K562 (cell line): Measurements from ENCODE around the gene MBP. TPM values are rescaled to one million over a fixed set of nuclear protein-coding genes. Genes with fewer than 3 reads are reported as not detected.

ENCODE experiments used
- ATAC-seq: fragments of 200-7000 bp; cut with Tn5 transposase; 3 replicates; pipeline ENCODE4 v1.9.1; 2020; ENCODE audit warnings: moderate library complexity
- BruUV-seq: library from RNA; stranded (reverse); fragments of 400-500 nt; replicated peaks from 2 replicates; lab custom pipeline; 2021; lab: Mats Ljungman, UMichigan
- CTCF ChIA-PET: fragments of 300-600 bp; formaldehyde crosslinking; extraction: SDS; loops from one replicate; lab custom pipeline; 2021; ENCODE audit warnings: low intra/inter-chr PET ratio; lab: Yijun Ruan, JAX
- POLR2A ChIA-PET: fragments of 300-600, 350-650 bp; sonication (Branson Sonifier 250); formaldehyde crosslinking; extraction: SDS; loops from one replicate; lab custom pipeline; 2021; ENCODE audit warnings: antibody characterized with exemption, inconsistent platforms; lab: Yijun Ruan, JAX
- DNase-seq, 4 experiments: peaks; one replicate each; pipeline versions ENCODE4 v3.0.0 to v3.0.0-alpha.2; 2011 to 2018; ENCODE audit warnings: low spot score in 3 of 4, mixed read lengths in 3 of 4; ENCODE audit errors: extremely low read depth in 1 of 4
- FAIRE-seq: peaks from 2 replicates; lab custom pipeline; 2011; peaks lifted over from hg19 to GRCh38; lab: Jason Lieb, UNC
- H2AFZ ChIP-seq: 2 replicates; pipeline ENCODE4 v1.6.0; 2011; ENCODE audit warnings: low read depth, low read length, control low read depth, inconsistent platforms
- H3K27ac ChIP-seq: fragments of 200-600 bp; 3 replicates; pipeline ENCODE4 v1.8.0; 2011; ENCODE audit warnings: low read depth, mild to moderate bottlenecking, control low read depth, inconsistent platforms, low read length, moderate library complexity, mixed read lengths; ENCODE audit errors: extremely low read depth
- H3K27me3 ChIP-seq, 2 experiments: fragments of 300-600 bp in 1 of 2; 2 replicates in 1 of 2; 3 replicates in 1 of 2; pipeline versions ENCODE4 v1.6.0 to v1.8.0; 2011; ENCODE audit warnings: inconsistent platforms in 2 of 2, low read length in 2 of 2, mild to moderate bottlenecking in 1 of 2, mixed read lengths in 1 of 2, moderate library complexity in 1 of 2; ENCODE audit not compliant: control insufficient read depth in 2 of 2, insufficient read depth in 2 of 2
- H3K36me3 ChIP-seq: fragments of 300-600 bp; 3 replicates; pipeline ENCODE4 v1.8.0; 2011; ENCODE audit warnings: mild to moderate bottlenecking, low read length, inconsistent platforms; ENCODE audit not compliant: control insufficient read depth, insufficient read depth
- H3K4me1 ChIP-seq, 2 experiments: fragments of 200-600 bp in 1 of 2; replicated peaks in 1 of 2; 2 replicates in 1 of 2; 3 replicates in 1 of 2; pipeline versions ENCODE4 v1.5.1 to v1.8.0; 2011; ENCODE audit warnings: inconsistent platforms in 2 of 2, low read length in 2 of 2, mild to moderate bottlenecking in 1 of 2, mixed read lengths in 1 of 2, moderate library complexity in 1 of 2; ENCODE audit not compliant: control insufficient read depth in 2 of 2, insufficient read depth in 2 of 2
- H3K4me2 ChIP-seq: 2 replicates; pipeline ENCODE4 v1.6.1; 2011; ENCODE audit warnings: low read length, control low read depth, inconsistent platforms, mixed read lengths; ENCODE audit not compliant: insufficient read depth
- H3K4me3 ChIP-seq: fragments of 200-600 bp; sonication (generic), shearing (Covaris generic); 2 replicates; pipeline ENCODE4 v1.5.1; 2016; ENCODE audit warnings: control low read depth, inconsistent platforms
- H3K79me2 ChIP-seq: fragments of 200-600 bp; 3 replicates; pipeline ENCODE4 v1.8.0; 2011; ENCODE audit warnings: low read length, inconsistent platforms; ENCODE audit not compliant: control insufficient read depth, insufficient read depth
- H3K9ac ChIP-seq, 2 experiments: 2 replicates each; pipeline versions ENCODE4 v1.6.0 to v1.6.1; 2011; ENCODE audit warnings: low read depth in 2 of 2, low read length in 2 of 2, control low read depth in 1 of 2, inconsistent platforms in 1 of 2, mild to moderate bottlenecking in 1 of 2, mixed read lengths in 1 of 2; ENCODE audit not compliant: insufficient read depth in 1 of 2
- H3K9me1 ChIP-seq: one replicate; pipeline ENCODE4 v1.6.0; 2011; ENCODE audit warnings: inconsistent platforms, mild to moderate bottlenecking, low read length, moderate library complexity; ENCODE audit not compliant: control insufficient read depth, insufficient read depth
- H3K9me3 ChIP-seq: replicated peaks from 2 replicates; pipeline ENCODE4 v1.5.1; 2011; ENCODE audit warnings: low read depth, low read length, inconsistent platforms; ENCODE audit not compliant: control insufficient read depth, insufficient read depth
- H4K20me1 ChIP-seq: replicated peaks from 2 replicates; pipeline ENCODE4 v1.6.1; 2011; ENCODE audit warnings: low read length, inconsistent platforms, mixed read lengths; ENCODE audit not compliant: control insufficient read depth, insufficient read depth
- PML ChIP-seq: IDR thresholded peaks from 2 replicates; pipeline ENCODE4 v1.6.1; 2012; ENCODE audit warnings: low read length, inconsistent platforms
- ZBTB40 ChIP-seq, 2 experiments: fragments of 450-650 bp in 1 of 2; sonication (generic) in 1 of 2; formaldehyde crosslinking in 1 of 2; IDR thresholded peaks; 2 replicates each; pipeline versions ENCODE4 v1.7.1 to v1.9.0; 2016 to 2022; ENCODE audit warnings: inconsistent platforms in 1 of 2, mild to moderate bottlenecking in 1 of 2, missing genetic modification reagents in 1 of 2
- ZC3H11A ChIP-seq: IDR thresholded peaks from 2 replicates; pipeline ENCODE4 v1.6.1; 2012; ENCODE audit warnings: low read depth, low read length, improper control_type of control experiment
- WGBS: fragments of 100-300 bp; shearing (Covaris generic); methylation state at CpG from one replicate; pipeline ENCODE4 v1.1.6; 2016; ENCODE audit warnings: low coverage, mixed read lengths; ENCODE audit not compliant: insufficient coverage; ENCODE audit errors: missing lambda C conversion rate; 5-methylcytosine and 5-hydroxymethylcytosine counted together
- in situ Hi-C: fragments of 300-500 bp; cut with MboI; formaldehyde crosslinking; loops from 4 replicates; pipeline ENCODE4 v1.15.0; 2018; ENCODE audit warnings: inconsistent platforms, mixed read lengths
- intact Hi-C: fragments of 100-400 bp; cut with micrococcal nuclease; formaldehyde crosslinking; loops from 2 replicates; pipeline ENCODE4 v1.14.2; 2022
- polyA plus RNA-seq, 8 experiments: library from polyadenylated mRNA; depleted of rRNA in 4 of 8; stranded (reverse) in 5 of 8; unstranded in 3 of 8; fragments of >200 nt; fragmentation: Nextera tagmentation in 2 of 8; fragmentation: Illumina TruSeq in 1 of 8; extraction: Ambion mirVana in 2 of 8; extraction: Trizol in 1 of 8; gene quantifications; 2 replicates each; pipeline versions ENCODE4 v1.2.1 to v1.2.3, GENCODE V29; 2011 to 2014; ENCODE audit warnings: inconsistent platforms in 1 of 8, missing spikeins in 1 of 8
- total RNA-seq, 7 experiments: library from RNA; depleted of rRNA in 6 of 7; stranded (reverse); fragments of >200 nt in 6 of 7; fragmentation: Illumina TruSeq in 2 of 7; extraction: Trizol in 2 of 7; gene quantifications; 2 replicates each; pipeline versions ENCODE4 v1.2.1 to v1.2.3, GENCODE V29; 2011 to 2021; ENCODE audit warnings: low replicate concordance in 1 of 7

The MBP gene
- total and polyA plus RNA-seq, 9 of the 15 experiments (the other 6 are each of a cell fraction or from before 2014, with no cell fraction given) = 0.09 TPM; not detected in 8

GRCh38 chr18:76977684-76978232, 154.8 kb downstream of the MBP start:
- no peaks in the 10 kb centered on the region for H3K36me3 ChIP-seq
- no peak overlapping the region for H3K27ac ChIP-seq
- no peaks in the 10 kb centered on the region for H3K4me1 ChIP-seq
- no peak overlapping the region for H2AFZ ChIP-seq
- H4K20me1 ChIP-seq = no peaks in the 10 kb centered on the region; the same call in 1 of the 2 replicates
- H3K4me3 ChIP-seq = no peak overlapping the region
- intact Hi-C loops (no loop called here), in situ Hi-C loops (no loop called here)
- H3K9me1 ChIP-seq = no peaks in the 10 kb centered on the region
- no peak overlapping the region for H3K9ac ChIP-seq
- DNase-seq (no peak), ATAC-seq (no peak), FAIRE-seq (no peak)
- H3K4me2 ChIP-seq = no peak overlapping the region
- BruUV-seq = no TSS peak
- peaks cover 2 to 33% of the 10 kb centered on the region in 2 experiments; a peak in 4 of 5 replicates for H3K27me3 ChIP-seq
- POLR2A ChIA-PET = interaction anchor here (0.6 kb wide), 1 partner anchor 1990 kb away, joined by 3 read pairs; no protein-coding TSS in a partner anchor
- TF ChIP-seq PML = no peak
- no peak for TF ChIP-seq ZC3H11A
- TF ChIP-seq ZBTB40 (IDR thresholded peaks at IDR 0.05) = no peak
- TF ChIP-seq ZBTB40 (CRISPR knock-in tag; IDR thresholded peaks at IDR 0.05) = no peak
- no peaks in the 10 kb centered on the region for H3K79me2 ChIP-seq
- WGBS = 39% methylated on average over 6 of the region's 11 CpGs
- CTCF ChIA-PET = no interaction called here
- no peaks in the 10 kb centered on the region for H3K9me3 ChIP-seq
